DND-41 (cell line): ENCODE measurements around the gene DTWD2.

Source experiments
- CTCF ChIP-seq: IDR thresholded peaks from 2 replicates; pipeline ENCODE4 v1.5.1; 2012; ENCODE audit warnings: borderline replicate concordance, low read length, moderate library complexity, mild to moderate bottlenecking; ENCODE audit not compliant: poor library complexity, severe bottlenecking; ENCODE audit errors: extremely low read depth
- EZH2 ChIP-seq: IDR thresholded peaks from 3 replicates; pipeline ENCODE4 v1.6.1; 2012; ENCODE audit warnings: borderline replicate concordance, low read depth, mild to moderate bottlenecking, moderate library complexity, low read length, inconsistent platforms; ENCODE audit not compliant: severe bottlenecking

- TF ChIP-seq CTCF (no peak), EZH2 (no peak)
Observed at GRCh38 chr5:118996098-118996497, 7.8 kb upstream of the DTWD2 start.
